ENCODE measurements around the gene NCOA6. TPM values are rescaled to one million over a fixed set of nuclear protein-coding genes. Genes with fewer than 3 reads are reported as not detected.

Gene NCOA6
- total RNA-seq, 1 donor from 2014 or later: 21.1 TPM

DNA sequence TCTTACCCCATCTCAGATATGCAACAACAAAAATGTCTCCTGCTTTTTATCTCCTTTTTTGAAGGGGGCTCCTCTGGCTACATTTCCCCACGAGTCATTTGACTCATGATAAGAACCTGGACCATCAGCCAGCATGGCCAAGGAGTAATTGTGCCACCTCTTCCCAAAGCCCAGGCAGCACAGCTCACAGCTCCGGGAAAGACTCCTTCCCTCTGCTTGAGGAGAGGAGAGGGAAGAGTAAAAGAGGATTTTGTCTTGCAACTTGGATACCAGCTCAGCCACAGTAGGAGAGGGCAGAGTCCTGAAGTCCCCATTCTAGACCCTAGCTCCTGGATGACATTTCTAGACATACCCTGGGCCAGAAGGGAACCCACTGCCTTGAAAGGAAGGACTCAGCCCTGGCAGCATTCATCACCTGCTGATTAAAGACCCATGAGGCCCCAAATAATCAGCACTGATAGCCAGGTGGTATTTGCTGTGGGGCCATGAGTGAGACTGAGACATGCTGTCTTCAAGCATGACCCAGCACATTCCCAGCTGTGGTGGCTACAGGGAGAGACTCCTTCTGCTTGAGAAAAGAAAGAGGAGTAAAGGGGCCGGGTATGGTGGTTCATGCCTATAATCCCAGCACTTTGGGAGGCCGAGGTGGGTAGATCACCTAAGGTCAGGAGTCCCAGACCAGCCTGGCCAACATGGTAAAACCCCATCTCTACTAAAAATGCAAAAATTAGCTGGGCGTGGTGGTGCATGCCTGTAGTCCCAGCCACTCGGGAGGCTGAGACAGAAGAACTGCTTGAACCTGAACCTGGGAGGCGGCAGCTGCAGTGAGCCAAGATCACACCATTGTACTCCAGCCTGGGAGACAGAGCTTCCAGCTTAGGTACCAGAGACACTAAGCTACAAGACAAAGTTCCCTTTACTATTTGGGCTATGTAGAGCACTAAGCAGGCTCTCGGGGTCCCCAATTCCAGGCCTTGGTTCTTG is 28.1 kb downstream of the NCOA6 start:
- no peak for FAIRE-seq
- H3K9me3 Mint-ChIP-seq (ENCODE audit: unreplicated experiment): peaks cover 2% of the 10 kb centered on the region
- H3K79me2 ChIP-seq (ENCODE audit: insufficient read depth, low read length): peaks cover 93% of the 10 kb centered on the region

DNA sequence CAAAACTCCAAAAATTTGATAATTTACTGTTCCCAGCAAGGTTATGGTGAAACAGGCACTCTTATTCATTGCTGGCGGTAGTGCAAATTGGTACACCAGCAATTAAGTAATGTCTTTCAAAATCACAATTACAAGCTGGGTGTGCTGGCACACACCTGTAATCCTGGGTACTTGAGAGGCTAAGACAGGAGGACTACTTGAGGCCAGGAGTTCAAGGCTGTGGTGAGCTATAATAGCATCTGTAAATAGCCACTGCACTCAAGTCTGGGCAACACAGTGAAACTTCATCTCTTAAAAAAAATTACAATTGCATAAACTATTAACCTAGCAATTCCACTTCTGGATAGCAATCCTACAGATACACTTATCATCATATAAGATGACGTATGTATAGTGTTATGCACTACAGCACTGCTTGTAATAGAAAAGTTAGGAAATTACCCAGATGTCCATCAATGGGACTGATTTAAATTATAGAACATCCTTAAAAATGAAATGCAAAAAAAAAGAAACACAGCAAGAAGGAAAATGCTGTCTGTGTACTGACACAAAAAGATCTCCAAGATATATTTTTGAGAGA is 31.4 kb downstream of the NCOA6 start:
- Histone ChIP-seq H3K4me2 (ENCODE audit: low read length) (no peak overlapping the region), H3K27ac (ENCODE audit: low read depth, low read length) (no peak overlapping the region), H3K4me1 (ENCODE audit: insufficient read depth, low read length) (peaks cover 4% of the 10 kb centered on the region), H3K9me3 (ENCODE audit: insufficient read depth, low read depth, low read length) (no peaks in the 10 kb centered on the region), H3K36me3 (ENCODE audit: insufficient read depth, low read length) (no peaks in the 10 kb centered on the region), H3K27me3 (ENCODE audit: insufficient read depth, low read length) (no peaks in the 10 kb centered on the region), H3K9ac (ENCODE audit: low read length) (no peak overlapping the region), H2AFZ (ENCODE audit: low read depth, low read length) (no peak overlapping the region), H4K20me1 (ENCODE audit: insufficient read depth, low read length) (peaks cover 76% of the 10 kb centered on the region), H3K4me3 (ENCODE audit: insufficient read depth, low read depth, low read length) (no peak overlapping the region), H3K79me2 (ENCODE audit: insufficient read depth, low read length) (peaks cover 68% of the 10 kb centered on the region)
- Mint-ChIP-seq H3K4me1 (ENCODE audit: low read depth, unreplicated experiment) (peaks cover 28% of the 10 kb centered on the region), H3K9me3 (ENCODE audit: unreplicated experiment) (no peaks in the 10 kb centered on the region), H3K27me3 (ENCODE audit: low read depth, unreplicated experiment) (no peaks in the 10 kb centered on the region), H3K36me3 (ENCODE audit: low read depth, unreplicated experiment) (no peaks in the 10 kb centered on the region), H3K4me3 (ENCODE audit: unreplicated experiment) (no peak overlapping the region), H3K27ac (ENCODE audit: unreplicated experiment) (no peak overlapping the region)
- TF ChIP-seq EZH2 (IDR thresholded peaks at IDR 0.05; ENCODE audit: insufficient read depth, low read length): no peak
- TF ChIP-seq, protein P1, sequence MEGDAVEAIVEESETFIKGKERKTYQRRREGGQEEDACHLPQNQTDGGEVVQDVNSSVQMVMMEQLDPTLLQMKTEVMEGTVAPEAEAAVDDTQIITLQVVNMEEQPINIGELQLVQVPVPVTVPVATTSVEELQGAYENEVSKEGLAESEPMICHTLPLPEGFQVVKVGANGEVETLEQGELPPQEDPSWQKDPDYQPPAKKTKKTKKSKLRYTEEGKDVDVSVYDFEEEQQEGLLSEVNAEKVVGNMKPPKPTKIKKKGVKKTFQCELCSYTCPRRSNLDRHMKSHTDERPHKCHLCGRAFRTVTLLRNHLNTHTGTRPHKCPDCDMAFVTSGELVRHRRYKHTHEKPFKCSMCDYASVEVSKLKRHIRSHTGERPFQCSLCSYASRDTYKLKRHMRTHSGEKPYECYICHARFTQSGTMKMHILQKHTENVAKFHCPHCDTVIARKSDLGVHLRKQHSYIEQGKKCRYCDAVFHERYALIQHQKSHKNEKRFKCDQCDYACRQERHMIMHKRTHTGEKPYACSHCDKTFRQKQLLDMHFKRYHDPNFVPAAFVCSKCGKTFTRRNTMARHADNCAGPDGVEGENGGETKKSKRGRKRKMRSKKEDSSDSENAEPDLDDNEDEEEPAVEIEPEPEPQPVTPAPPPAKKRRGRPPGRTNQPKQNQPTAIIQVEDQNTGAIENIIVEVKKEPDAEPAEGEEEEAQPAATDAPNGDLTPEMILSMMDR (IDR thresholded peaks at IDR 0.05; ENCODE audit: insufficient read depth, low read depth, low read length): no peak
- FAIRE-seq (no peak), DNase-seq (ENCODE audit: low read depth) (no peak)

More for the DNA sequence above, 28.1 kb downstream of the NCOA6 start:
- no peak for TF ChIP-seq EZH2 (IDR thresholded peaks at IDR 0.05; ENCODE audit: insufficient read depth, low read length)
- TF ChIP-seq, protein P1 (IDR thresholded peaks at IDR 0.05; ENCODE audit: insufficient read depth, low read depth, low read length): no peak
- Histone ChIP-seq H3K4me2 (ENCODE audit: low read length) (no peak overlapping the region), H3K4me1 (ENCODE audit: insufficient read depth, low read length) (no peaks in the 10 kb centered on the region), H3K27me3 (ENCODE audit: insufficient read depth, low read length) (no peaks in the 10 kb centered on the region), H3K9me3 (ENCODE audit: insufficient read depth, low read depth, low read length) (no peaks in the 10 kb centered on the region), H4K20me1 (ENCODE audit: insufficient read depth, low read length) (peaks cover 93% of the 10 kb centered on the region), H2AFZ (ENCODE audit: low read depth, low read length) (no peak overlapping the region), H3K4me3 (ENCODE audit: insufficient read depth, low read depth, low read length) (no peak overlapping the region), H3K36me3 (ENCODE audit: insufficient read depth, low read length) (no peaks in the 10 kb centered on the region), H3K27ac (ENCODE audit: low read depth, low read length) (no peak overlapping the region), H3K9ac (ENCODE audit: low read length) (no peak overlapping the region)
- Mint-ChIP-seq H3K4me3 (ENCODE audit: unreplicated experiment) (no peak overlapping the region), H3K36me3 (ENCODE audit: low read depth, unreplicated experiment) (peaks cover 10% of the 10 kb centered on the region), H3K27me3 (ENCODE audit: low read depth, unreplicated experiment) (no peaks in the 10 kb centered on the region), H3K4me1 (ENCODE audit: low read depth, unreplicated experiment) (peaks cover 20% of the 10 kb centered on the region), H3K27ac (ENCODE audit: unreplicated experiment) (no peak overlapping the region)
- DNase-seq (ENCODE audit: low read depth): no peak
